ENCODE measurements around the gene IKZF2. TPM values are rescaled to one million over a fixed set of nuclear protein-coding genes. Genes with fewer than 3 reads are reported as not detected.

The IKZF2 gene
- total and polyA plus RNA-seq, 4 donors = 0.35 to 4.7 (median 2.5) TPM

DNA sequence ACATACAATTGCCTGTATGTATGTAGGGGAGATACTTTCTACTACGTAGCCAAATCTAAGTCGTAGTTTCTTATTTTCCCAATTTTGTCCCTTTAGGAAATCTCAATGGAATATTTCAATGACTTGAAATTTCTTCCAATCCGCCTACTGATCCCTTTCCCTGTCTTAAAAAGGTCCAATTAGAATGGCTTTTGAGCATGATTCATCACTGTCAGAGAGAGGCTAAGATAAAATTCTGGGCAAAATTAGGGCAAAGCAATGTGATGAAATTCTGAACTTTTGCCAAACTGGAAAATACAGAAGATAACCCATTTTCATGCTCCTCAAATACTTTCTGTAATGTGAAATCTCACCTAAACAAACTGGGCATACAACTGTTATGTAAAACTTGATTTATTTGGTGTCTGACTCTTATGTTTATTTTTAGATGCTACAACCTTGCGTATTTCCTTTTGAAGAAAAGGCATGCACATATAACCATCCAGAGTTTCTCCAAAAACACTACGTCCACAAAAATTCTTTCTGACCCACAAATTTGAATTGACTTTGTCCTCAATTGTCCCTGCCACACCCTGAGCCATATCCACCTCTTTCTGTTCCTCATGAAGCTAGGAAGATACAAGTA, 147.1 kb downstream of the IKZF2 start:
- no peaks in the 10 kb centered on the region for H3K9me3 ChIP-seq (ENCODE audit: control insufficient read depth in 4 of 4, low read length in 3 of 4)
- WGBS = 89% methylated on average over 5 of the region's 5 CpGs
- TF ChIP-seq YY1 (IDR thresholded peaks at IDR 0.05) (no peak), HNF4A (conservative IDR thresholded peaks at IDR 0.05) (no peak), RXRA (IDR thresholded peaks at IDR 0.05) (no peak), RAD21 (IDR thresholded peaks at IDR 0.05) (no peak), HNF4G (IDR thresholded peaks at IDR 0.05) (no peak), FOXA1 (IDR thresholded peaks at IDR 0.05) (no peak), SP1 (IDR thresholded peaks at IDR 0.05) (no peak), FOXA2 (IDR thresholded peaks at IDR 0.05) (no peak), TAF1 (conservative IDR thresholded peaks at IDR 0.05) (no peak)
- TF ChIP-seq, protein P1, sequence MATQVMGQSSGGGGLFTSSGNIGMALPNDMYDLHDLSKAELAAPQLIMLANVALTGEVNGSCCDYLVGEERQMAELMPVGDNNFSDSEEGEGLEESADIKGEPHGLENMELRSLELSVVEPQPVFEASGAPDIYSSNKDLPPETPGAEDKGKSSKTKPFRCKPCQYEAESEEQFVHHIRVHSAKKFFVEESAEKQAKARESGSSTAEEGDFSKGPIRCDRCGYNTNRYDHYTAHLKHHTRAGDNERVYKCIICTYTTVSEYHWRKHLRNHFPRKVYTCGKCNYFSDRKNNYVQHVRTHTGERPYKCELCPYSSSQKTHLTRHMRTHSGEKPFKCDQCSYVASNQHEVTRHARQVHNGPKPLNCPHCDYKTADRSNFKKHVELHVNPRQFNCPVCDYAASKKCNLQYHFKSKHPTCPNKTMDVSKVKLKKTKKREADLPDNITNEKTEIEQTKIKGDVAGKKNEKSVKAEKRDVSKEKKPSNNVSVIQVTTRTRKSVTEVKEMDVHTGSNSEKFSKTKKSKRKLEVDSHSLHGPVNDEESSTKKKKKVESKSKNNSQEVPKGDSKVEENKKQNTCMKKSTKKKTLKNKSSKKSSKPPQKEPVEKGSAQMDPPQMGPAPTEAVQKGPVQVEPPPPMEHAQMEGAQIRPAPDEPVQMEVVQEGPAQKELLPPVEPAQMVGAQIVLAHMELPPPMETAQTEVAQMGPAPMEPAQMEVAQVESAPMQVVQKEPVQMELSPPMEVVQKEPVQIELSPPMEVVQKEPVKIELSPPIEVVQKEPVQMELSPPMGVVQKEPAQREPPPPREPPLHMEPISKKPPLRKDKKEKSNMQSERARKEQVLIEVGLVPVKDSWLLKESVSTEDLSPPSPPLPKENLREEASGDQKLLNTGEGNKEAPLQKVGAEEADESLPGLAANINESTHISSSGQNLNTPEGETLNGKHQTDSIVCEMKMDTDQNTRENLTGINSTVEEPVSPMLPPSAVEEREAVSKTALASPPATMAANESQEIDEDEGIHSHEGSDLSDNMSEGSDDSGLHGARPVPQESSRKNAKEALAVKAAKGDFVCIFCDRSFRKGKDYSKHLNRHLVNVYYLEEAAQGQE (IDR thresholded peaks at IDR 0.05) = no peak
- TF ChIP-seq, protein P2, sequence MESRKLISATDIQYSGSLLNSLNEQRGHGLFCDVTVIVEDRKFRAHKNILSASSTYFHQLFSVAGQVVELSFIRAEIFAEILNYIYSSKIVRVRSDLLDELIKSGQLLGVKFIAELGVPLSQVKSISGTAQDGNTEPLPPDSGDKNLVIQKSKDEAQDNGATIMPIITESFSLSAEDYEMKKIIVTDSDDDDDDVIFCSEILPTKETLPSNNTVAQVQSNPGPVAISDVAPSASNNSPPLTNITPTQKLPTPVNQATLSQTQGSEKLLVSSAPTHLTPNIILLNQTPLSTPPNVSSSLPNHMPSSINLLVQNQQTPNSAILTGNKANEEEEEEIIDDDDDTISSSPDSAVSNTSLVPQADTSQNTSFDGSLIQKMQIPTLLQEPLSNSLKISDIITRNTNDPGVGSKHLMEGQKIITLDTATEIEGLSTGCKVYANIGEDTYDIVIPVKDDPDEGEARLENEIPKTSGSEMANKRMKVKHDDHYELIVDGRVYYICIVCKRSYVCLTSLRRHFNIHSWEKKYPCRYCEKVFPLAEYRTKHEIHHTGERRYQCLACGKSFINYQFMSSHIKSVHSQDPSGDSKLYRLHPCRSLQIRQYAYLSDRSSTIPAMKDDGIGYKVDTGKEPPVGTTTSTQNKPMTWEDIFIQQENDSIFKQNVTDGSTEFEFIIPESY (IDR thresholded peaks at IDR 0.05) = no peak
- peaks cover 0 to 7% (median 4%) of the 10 kb centered on the region in 4 donors for H3K36me3 ChIP-seq (ENCODE audit: control insufficient read depth in 4 of 4, insufficient read depth in 3 of 4, low read depth in 1 of 4, low read length in 3 of 4)
- H3K4me1 ChIP-seq (ENCODE audit: control insufficient read depth in 4 of 4, insufficient read depth in 4 of 4, low read length in 3 of 4) = peaks cover 0 to 4% (median 0%) of the 10 kb centered on the region in 4 donors
- H3K27ac ChIP-seq (ENCODE audit: low read depth in 1 of 2, low read length in 2 of 2) = no peak overlapping the region
- no peak overlapping the region for H3K9ac ChIP-seq (ENCODE audit: low read depth in 1 of 2, low read length in 2 of 2)
- no peak for DNase-seq (ENCODE audit: low spot score)
- H3K4me3 ChIP-seq (ENCODE audit: low read depth in 1 of 3, low read length in 3 of 3) = no peak overlapping the region
- H3K27me3 ChIP-seq (ENCODE audit: control insufficient read depth in 4 of 4, insufficient read depth in 4 of 4, low read length in 3 of 4) = no peaks in the 10 kb centered on the region

DNA sequence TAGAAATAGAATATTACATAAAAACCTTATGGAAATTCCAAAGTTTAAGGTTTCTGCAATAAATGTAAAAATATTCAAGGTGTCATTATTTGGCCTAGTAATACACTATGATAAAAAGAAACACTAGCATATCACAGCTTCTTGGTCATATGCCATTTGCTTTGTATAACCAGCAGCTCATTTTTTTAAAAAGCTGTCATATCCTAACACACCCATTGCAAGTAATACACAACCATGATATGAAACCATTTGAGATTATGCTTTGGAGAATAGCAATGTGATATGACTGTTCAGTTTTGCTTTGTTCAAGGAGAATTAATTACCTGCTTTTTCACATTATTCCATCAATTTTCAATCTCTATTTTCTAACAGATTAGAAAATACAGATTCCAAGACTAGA, 149.0 kb downstream of the IKZF2 start:
- Histone ChIP-seq H3K9me3 (ENCODE audit: control insufficient read depth in 4 of 4, low read length in 3 of 4) (no peaks in the 10 kb centered on the region), H3K27me3 (ENCODE audit: control insufficient read depth in 4 of 4, insufficient read depth in 4 of 4, low read length in 3 of 4) (no peaks in the 10 kb centered on the region), H3K4me1 (ENCODE audit: control insufficient read depth in 4 of 4, insufficient read depth in 4 of 4, low read length in 3 of 4) (peaks cover 0 to 4% (median 0%) of the 10 kb centered on the region in 4 donors), H3K27ac (ENCODE audit: low read depth in 1 of 2, low read length in 2 of 2) (no peak overlapping the region), H3K36me3 (ENCODE audit: control insufficient read depth in 4 of 4, insufficient read depth in 3 of 4, low read depth in 1 of 4, low read length in 3 of 4) (peaks cover 0 to 3% (median under 1%) of the 10 kb centered on the region in 4 donors), H3K9ac (ENCODE audit: low read depth in 1 of 2, low read length in 2 of 2) (no peak overlapping the region), H3K4me3 (ENCODE audit: low read depth in 1 of 3, low read length in 3 of 3) (no peak overlapping the region)
- DNase-seq (ENCODE audit: low spot score) = no peak
- TF ChIP-seq, protein P3, sequence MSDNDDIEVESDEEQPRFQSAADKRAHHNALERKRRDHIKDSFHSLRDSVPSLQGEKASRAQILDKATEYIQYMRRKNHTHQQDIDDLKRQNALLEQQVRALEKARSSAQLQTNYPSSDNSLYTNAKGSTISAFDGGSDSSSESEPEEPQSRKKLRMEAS (IDR thresholded peaks at IDR 0.05) = no peak
- TF ChIP-seq EGR1 (IDR thresholded peaks at IDR 0.05; ENCODE audit: low read depth in 2 of 2) (no peak), RXRA (IDR thresholded peaks at IDR 0.05) (no peak), FOXA2 (IDR thresholded peaks at IDR 0.05) (no peak), HNF4A (conservative IDR thresholded peaks at IDR 0.05) (no peak), JUND (IDR thresholded peaks at IDR 0.05) (no peak), YY1 (IDR thresholded peaks at IDR 0.05) (no peak), SP1 (IDR thresholded peaks at IDR 0.05) (no peak), GABPA (IDR thresholded peaks at IDR 0.05 in 1 of 2, conservative IDR thresholded peaks at IDR 0.05 in 1 of 2) (no peak), HNF4G (IDR thresholded peaks at IDR 0.05) (no peak), NR2F2 (IDR thresholded peaks at IDR 0.05) (no peak), RAD21 (IDR thresholded peaks at IDR 0.05) (no peak), TAF1 (conservative IDR thresholded peaks at IDR 0.05) (no peak)
- TF ChIP-seq, protein P1 (IDR thresholded peaks at IDR 0.05) = no peak
- TF ChIP-seq, protein P2 (IDR thresholded peaks at IDR 0.05) = no peak
- TF ChIP-seq, protein P4, sequence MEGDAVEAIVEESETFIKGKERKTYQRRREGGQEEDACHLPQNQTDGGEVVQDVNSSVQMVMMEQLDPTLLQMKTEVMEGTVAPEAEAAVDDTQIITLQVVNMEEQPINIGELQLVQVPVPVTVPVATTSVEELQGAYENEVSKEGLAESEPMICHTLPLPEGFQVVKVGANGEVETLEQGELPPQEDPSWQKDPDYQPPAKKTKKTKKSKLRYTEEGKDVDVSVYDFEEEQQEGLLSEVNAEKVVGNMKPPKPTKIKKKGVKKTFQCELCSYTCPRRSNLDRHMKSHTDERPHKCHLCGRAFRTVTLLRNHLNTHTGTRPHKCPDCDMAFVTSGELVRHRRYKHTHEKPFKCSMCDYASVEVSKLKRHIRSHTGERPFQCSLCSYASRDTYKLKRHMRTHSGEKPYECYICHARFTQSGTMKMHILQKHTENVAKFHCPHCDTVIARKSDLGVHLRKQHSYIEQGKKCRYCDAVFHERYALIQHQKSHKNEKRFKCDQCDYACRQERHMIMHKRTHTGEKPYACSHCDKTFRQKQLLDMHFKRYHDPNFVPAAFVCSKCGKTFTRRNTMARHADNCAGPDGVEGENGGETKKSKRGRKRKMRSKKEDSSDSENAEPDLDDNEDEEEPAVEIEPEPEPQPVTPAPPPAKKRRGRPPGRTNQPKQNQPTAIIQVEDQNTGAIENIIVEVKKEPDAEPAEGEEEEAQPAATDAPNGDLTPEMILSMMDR (IDR thresholded peaks at IDR 0.05; ENCODE audit: low read depth, low read length, missing input control) = no peak
- TF ChIP-seq, protein P5, sequence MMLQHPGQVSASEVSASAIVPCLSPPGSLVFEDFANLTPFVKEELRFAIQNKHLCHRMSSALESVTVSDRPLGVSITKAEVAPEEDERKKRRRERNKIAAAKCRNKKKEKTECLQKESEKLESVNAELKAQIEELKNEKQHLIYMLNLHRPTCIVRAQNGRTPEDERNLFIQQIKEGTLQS (IDR thresholded peaks at IDR 0.05) = no peak
